Uterus (tissue), 4 donors: ENCODE data around the gene CAMK2B. TPM values are rescaled to one million over a fixed set of nuclear protein-coding genes. Genes with fewer than 3 reads are reported as not detected.

ENCODE experiments used
- DNase-seq, 2 donors: peaks; one replicate each; pipeline ENCODE4 v3.0.0-alpha.2; 2019 to 2020
- H3K27ac ChIP-seq, 2 donors: fragments of 200-600 bp; sonication (generic); 1 replicate in 1 of 2; 2 replicates in 1 of 2; pipeline ENCODE4 v1.5.1; 2016 to 2018
- H3K27me3 ChIP-seq, 2 donors: fragments of 200-600 bp; sonication (generic); one replicate each; pipeline ENCODE4 v1.5.1; 2018 to 2019; ENCODE audit warnings: control low read depth in 1 of 2
- H3K36me3 ChIP-seq, 2 donors: fragments of 200-600 bp; sonication (generic); one replicate each; pipeline ENCODE4 v1.5.1; 2019; ENCODE audit warnings: control low read depth in 1 of 2
- H3K4me1 ChIP-seq, 2 donors: fragments of 200-600 bp; sonication (generic); one replicate each; pipeline ENCODE4 v1.5.1; 2018 to 2019; ENCODE audit warnings: control low read depth in 1 of 2
- H3K4me3 ChIP-seq, 2 donors: fragments of 200-600 bp; sonication (generic); 1 replicate in 1 of 2; 2 replicates in 1 of 2; pipeline ENCODE4 v1.5.1; 2018 to 2019; ENCODE audit warnings: mild to moderate bottlenecking in 1 of 2
- H3K9me3 ChIP-seq, 2 donors: fragments of 200-600 bp; sonication (generic); one replicate each; pipeline ENCODE4 v1.5.1; 2019; ENCODE audit warnings: control low read depth in 1 of 2
- POLR2A ChIP-seq, 2 donors: fragments of 450-650 bp; IDR thresholded peaks; one replicate each; pipeline ENCODE4 v1.6.1; 2016; ENCODE audit warnings: antibody characterized with exemption in 2 of 2, mild to moderate bottlenecking in 1 of 2, moderate library complexity in 1 of 2
- intact Hi-C: fragments of 100-400 bp; cut with DNase I; formaldehyde crosslinking; loops from one replicate; pipeline ENCODE4 v1.15.1; 2023; ENCODE audit warnings: low total_unique reads
- total RNA-seq, 4 donors: library from RNA; depleted of rRNA in 3 of 4; stranded (reverse); fragments of >200 nt in 3 of 4; gene quantifications; one replicate each; pipeline versions ENCODE4 v1.1.0 to v1.2.4, GENCODE V29; 2014 to 2023
- TF ChIP-seq, protein P1 (sequence below), 4 experiments: fragments of 200-600 bp in 2 of 4; fragments of 450-650 bp in 2 of 4; sonication (generic) in 2 of 4; IDR thresholded peaks; one replicate each; pipeline ENCODE4 v1.5.1; 2016 to 2019; ENCODE audit warnings: antibody characterized with exemption in 4 of 4, mild to moderate bottlenecking in 2 of 4, moderate library complexity in 1 of 4
- donor health status: DM: yes; HTN: yes; CAD: no.

Gene CAMK2B
- total RNA-seq, 4 donors from 2014 or later = 0.40 to 1.1 TPM; not detected in 2

GRCh38 chr7:44247868-44248651 lies 77.3 kb downstream of the CAMK2B start:
- Histone ChIP-seq H3K36me3 (no peaks in the 10 kb centered on the region), H3K9me3 (no peaks in the 10 kb centered on the region), H3K4me1 (no peaks in the 10 kb centered on the region), H3K27me3 (no peaks in the 10 kb centered on the region), H3K27ac (no peak overlapping the region), H3K4me3 (no peak overlapping the region)
- no peak for TF ChIP-seq POLR2A (IDR thresholded peaks at IDR 0.05)
- TF ChIP-seq, protein P1, sequence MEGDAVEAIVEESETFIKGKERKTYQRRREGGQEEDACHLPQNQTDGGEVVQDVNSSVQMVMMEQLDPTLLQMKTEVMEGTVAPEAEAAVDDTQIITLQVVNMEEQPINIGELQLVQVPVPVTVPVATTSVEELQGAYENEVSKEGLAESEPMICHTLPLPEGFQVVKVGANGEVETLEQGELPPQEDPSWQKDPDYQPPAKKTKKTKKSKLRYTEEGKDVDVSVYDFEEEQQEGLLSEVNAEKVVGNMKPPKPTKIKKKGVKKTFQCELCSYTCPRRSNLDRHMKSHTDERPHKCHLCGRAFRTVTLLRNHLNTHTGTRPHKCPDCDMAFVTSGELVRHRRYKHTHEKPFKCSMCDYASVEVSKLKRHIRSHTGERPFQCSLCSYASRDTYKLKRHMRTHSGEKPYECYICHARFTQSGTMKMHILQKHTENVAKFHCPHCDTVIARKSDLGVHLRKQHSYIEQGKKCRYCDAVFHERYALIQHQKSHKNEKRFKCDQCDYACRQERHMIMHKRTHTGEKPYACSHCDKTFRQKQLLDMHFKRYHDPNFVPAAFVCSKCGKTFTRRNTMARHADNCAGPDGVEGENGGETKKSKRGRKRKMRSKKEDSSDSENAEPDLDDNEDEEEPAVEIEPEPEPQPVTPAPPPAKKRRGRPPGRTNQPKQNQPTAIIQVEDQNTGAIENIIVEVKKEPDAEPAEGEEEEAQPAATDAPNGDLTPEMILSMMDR (IDR thresholded peaks at IDR 0.05) = no peak
- intact Hi-C loops = no loop called here
- no peak for DNase-seq

- no peak for DNase-seq
- no peak for TF ChIP-seq POLR2A (IDR thresholded peaks at IDR 0.05)
- Histone ChIP-seq H3K27ac (no peak overlapping the region), H3K36me3 (no peaks in the 10 kb centered on the region), H3K4me1 (no peaks in the 10 kb centered on the region), H3K9me3 (no peaks in the 10 kb centered on the region), H3K4me3 (no peak overlapping the region), H3K27me3 (no peaks in the 10 kb centered on the region)
- intact Hi-C loops = no loop called here
Observed at GRCh38 chr7:44246396-44247113, 78.8 kb downstream of the CAMK2B start.

- intact Hi-C loops = no loop called here
- Histone ChIP-seq H3K4me3 (no peak overlapping the region), H3K27me3 (no peaks in the 10 kb centered on the region), H3K36me3 (no peaks in the 10 kb centered on the region), H3K9me3 (no peaks in the 10 kb centered on the region), H3K27ac (no peak overlapping the region), H3K4me1 (no peaks in the 10 kb centered on the region)
- TF ChIP-seq, protein P1 (IDR thresholded peaks at IDR 0.05) = no peak
- no peak for TF ChIP-seq POLR2A (IDR thresholded peaks at IDR 0.05)
- DNase-seq = no peak
Observed at GRCh38 chr7:44244282-44244681, 81.1 kb downstream of the CAMK2B start.

DNA sequence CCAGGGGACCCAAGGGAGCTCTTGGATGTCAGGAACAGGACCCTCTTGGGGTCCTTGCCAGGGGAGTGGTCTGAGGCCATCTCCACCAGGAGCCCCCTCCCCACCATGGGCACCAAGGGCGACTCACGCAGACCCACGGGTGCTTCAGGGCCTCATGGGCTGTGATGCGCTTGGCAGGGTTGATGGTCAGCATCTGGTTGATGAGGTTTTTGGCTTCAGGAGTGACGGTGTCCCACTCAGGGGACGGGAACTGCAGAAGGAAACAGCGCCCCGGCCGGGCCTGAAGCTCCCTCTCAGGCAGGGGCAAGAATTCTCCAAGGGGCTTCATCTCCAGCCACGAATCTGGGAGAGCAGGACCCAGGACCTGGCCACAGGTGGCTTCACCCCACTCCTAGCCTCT lies 83.3 kb downstream of the CAMK2B start:
- intact Hi-C loops = no loop called here
- H3K9me3 ChIP-seq = no peaks in the 10 kb centered on the region
- no peak overlapping the region for H3K27ac ChIP-seq
- no peaks in the 10 kb centered on the region for H3K36me3 ChIP-seq
- no peak for DNase-seq
- H3K4me3 ChIP-seq = no peak overlapping the region
- TF ChIP-seq POLR2A (IDR thresholded peaks at IDR 0.05) = no peak
- TF ChIP-seq, protein P1 (IDR thresholded peaks at IDR 0.05) = no peak
- no peaks in the 10 kb centered on the region for H3K27me3 ChIP-seq
- no peaks in the 10 kb centered on the region for H3K4me1 ChIP-seq

GRCh38 chr7:44240983-44241510 lies 84.3 kb downstream of the CAMK2B start:
- Histone ChIP-seq H3K36me3 (no peaks in the 10 kb centered on the region), H3K4me3 (no peak overlapping the region), H3K4me1 (no peaks in the 10 kb centered on the region), H3K9me3 (no peaks in the 10 kb centered on the region), H3K27me3 (no peaks in the 10 kb centered on the region), H3K27ac (no peak overlapping the region)
- peak; percentile 56 to 67 for DNase-seq
- TF ChIP-seq, protein P1 (IDR thresholded peaks at IDR 0.05) = peak; percentile 55 to 64 (median 58)
- no peak for TF ChIP-seq POLR2A (IDR thresholded peaks at IDR 0.05)
- intact Hi-C loops = no loop called here
